Esophagus muscularis mucosa (tissue), 4 donors: ENCODE measurements around the gene TPD52L1. TPM values are rescaled to one million over a fixed set of nuclear protein-coding genes. Genes with fewer than 3 reads are reported as not detected.

Experiments used
- DNase-seq: peaks from one replicate; pipeline ENCODE4 v3.0.0-alpha.2; 2017; ENCODE audit errors: extremely low spot score
- H3K27ac ChIP-seq, 4 donors: fragments of 200-600 bp; sonication (generic); replicated peaks in 1 of 4; 1 replicate in 3 of 4; 2 replicates in 1 of 4; pipeline ENCODE4 v1.5.1; 2016 to 2019; ENCODE audit warnings: mild to moderate bottlenecking in 1 of 4
- H3K27me3 ChIP-seq, 4 donors: fragments of 200-600 bp; sonication (generic); one replicate each; pipeline versions ENCODE4 v1.5.1 to v1.6.0; 2016 to 2019
- H3K36me3 ChIP-seq, 4 donors: fragments of 200-600 bp; sonication (generic); one replicate each; pipeline ENCODE4 v1.5.1; 2016 to 2019
- H3K4me1 ChIP-seq, 4 donors: fragments of 200-600 bp; sonication (generic); one replicate each; pipeline ENCODE4 v1.5.1; 2016 to 2019
- H3K4me3 ChIP-seq, 4 donors: fragments of 200-600 bp; sonication (generic); 1 replicate in 2 of 4; 2 replicates in 2 of 4; pipeline ENCODE4 v1.5.1; 2016 to 2019; ENCODE audit warnings: mild to moderate bottlenecking in 4 of 4, moderate library complexity in 1 of 4
- H3K9me3 ChIP-seq, 4 donors: fragments of 200-600 bp; sonication (generic); 1 replicate in 3 of 4; 2 replicates in 1 of 4; pipeline ENCODE4 v1.5.1; 2016 to 2019
- CTCF ChIP-seq, 3 experiments: fragments of 200-600 bp in 2 of 3; fragments of 450-650 bp in 1 of 3; sonication (generic) in 2 of 3; IDR thresholded peaks; one replicate each; pipeline ENCODE4 v1.5.1; 2017 to 2019; ENCODE audit warnings: antibody characterized with exemption in 3 of 3, mild to moderate bottlenecking in 2 of 3, moderate library complexity in 1 of 3
- EP300 ChIP-seq: sonication (generic); formaldehyde crosslinking; IDR thresholded peaks from one replicate; pipeline ENCODE4 v1.6.1; 2017; ENCODE audit warnings: antibody characterized with exemption
- POLR2A ChIP-seq: fragments of 450-650 bp; IDR thresholded peaks from one replicate; pipeline ENCODE4 v1.6.1; 2017; ENCODE audit warnings: antibody characterized with exemption, moderate library complexity, mild to moderate bottlenecking, low read depth
- POLR2AphosphoS5 ChIP-seq, 2 donors: sonication (generic); formaldehyde crosslinking; IDR thresholded peaks; one replicate each; pipeline ENCODE4 v1.6.1; 2017; ENCODE audit warnings: antibody characterized with exemption in 2 of 2
- WGBS: methylation state at CpG from one replicate; pipeline ENCODE4 v1.1.5; 2018; 5-methylcytosine and 5-hydroxymethylcytosine counted together
- intact Hi-C: fragments of 100-400 bp; cut with DNase I; formaldehyde crosslinking; loops from one replicate; pipeline ENCODE4 v1.15.1; 2023
- total RNA-seq, 4 donors: library from RNA; depleted of rRNA; stranded (reverse); fragments of >200 nt; gene quantifications; one replicate each; pipeline versions ENCODE4 v1.1.0 to v1.2.1, GENCODE V29; 2016

TPD52L1 gene
- total RNA-seq, 4 donors from 2014 or later, result 18.7 to 46.4 (median 31.1) TPM

DNA sequence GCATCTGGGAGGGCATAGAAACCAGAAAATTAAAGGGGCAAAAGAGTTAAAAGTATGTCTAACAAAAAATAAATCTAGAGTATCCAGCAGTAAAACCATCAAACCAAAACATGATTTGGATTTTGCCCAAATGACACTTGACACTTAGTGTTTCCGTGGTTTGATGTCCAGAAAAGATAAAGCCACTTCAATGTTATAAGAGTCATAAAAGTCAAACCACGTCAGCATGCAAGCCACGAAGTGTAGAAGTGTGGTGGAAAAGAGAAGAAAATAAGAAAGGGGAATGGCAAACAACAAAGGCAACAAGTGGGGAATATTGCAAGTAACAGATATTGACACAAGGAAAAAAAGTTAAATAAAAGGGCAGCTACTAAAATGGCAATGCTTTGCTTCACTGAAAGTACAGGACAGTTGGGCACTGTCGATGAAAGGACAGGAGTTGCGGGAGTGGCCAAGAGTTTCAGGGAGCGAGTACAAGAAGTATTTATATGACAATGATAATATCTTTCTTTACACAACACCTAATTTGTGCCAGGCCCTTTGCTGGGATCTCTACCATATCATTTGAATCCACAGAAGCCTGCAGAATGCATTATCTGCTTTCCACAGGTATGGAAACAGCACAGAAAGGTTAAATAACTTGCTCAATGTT is 154.5 kb downstream of the TPD52L1 start:
- intact Hi-C loops, result loop anchor here (10.0 kb wide), 1 partner anchor 647 kb away; the partner anchor contains the start of gene HINT3
- no peak overlapping the region for H3K4me3 ChIP-seq
- peaks cover 0 to 6% (median 1%) of the 10 kb centered on the region in 4 donors for H3K4me1 ChIP-seq
- TF ChIP-seq EP300 (no peak), POLR2A (no peak), CTCF (IDR thresholded peaks at IDR 0.05) (no peak), POLR2AphosphoS5 (IDR thresholded peaks at IDR 0.05) (no peak)
- no peaks in the 10 kb centered on the region for H3K9me3 ChIP-seq
- H3K27me3 ChIP-seq, result no peaks in the 10 kb centered on the region
- no peak overlapping the region for H3K27ac ChIP-seq
- no peak for DNase-seq
- WGBS, result 68% methylated on average over 6 of the region's 6 CpGs
- no peaks in the 10 kb centered on the region for H3K36me3 ChIP-seq

GRCh38 chr6:125310994-125311649 is 157.5 kb downstream of the TPD52L1 start:
- Histone ChIP-seq H3K4me3 (no peak overlapping the region), H3K27me3 (no peaks in the 10 kb centered on the region), H3K4me1 (peaks cover 0 to 6% (median 1%) of the 10 kb centered on the region in 4 donors), H3K27ac (no peak overlapping the region), H3K9me3 (no peaks in the 10 kb centered on the region), H3K36me3 (no peaks in the 10 kb centered on the region)
- TF ChIP-seq EP300 (no peak), CTCF (IDR thresholded peaks at IDR 0.05) (peak; percentile 84 to 88 (median 86)), POLR2AphosphoS5 (IDR thresholded peaks at IDR 0.05) (no peak), POLR2A (no peak)
- intact Hi-C loops, result loop anchor here (5.0 kb wide), 3 partner anchors 159 to 661 kb away; partner anchors contain the start of gene TPD52L1
- 45% methylated on average over 7 of the region's 7 CpGs for WGBS
- no peak for DNase-seq

GRCh38 chr6:125312478-125312877 is 158.9 kb downstream of the TPD52L1 start:
- intact Hi-C loops, result loop anchor here (5.0 kb wide), 3 partner anchors 160 to 660 kb away; partner anchors contain the start of gene TPD52L1
- Histone ChIP-seq H3K4me3 (no peak overlapping the region), H3K9me3 (no peaks in the 10 kb centered on the region), H3K27me3 (no peaks in the 10 kb centered on the region), H3K27ac (no peak overlapping the region), H3K4me1 (peaks cover 0 to 6% (median 1%) of the 10 kb centered on the region in 4 donors), H3K36me3 (no peaks in the 10 kb centered on the region)
- 74% methylated on average over 2 of the region's 2 CpGs for WGBS
- TF ChIP-seq CTCF (IDR thresholded peaks at IDR 0.05) (no peak), POLR2A (no peak), EP300 (no peak), POLR2AphosphoS5 (IDR thresholded peaks at IDR 0.05) (no peak)
- no peak for DNase-seq

- 93% methylated on average over 4 of the region's 4 CpGs for WGBS
- no peak overlapping the region for H3K4me3 ChIP-seq
- peaks cover 0 to under 1% (median 0%) of the 10 kb centered on the region in 4 donors for H3K27me3 ChIP-seq
These were observed 159.4 kb downstream of the TPD52L1 start for GRCh38 chr6:125312950-125313349.

More at GRCh38 chr6:125312950-125313349, 159.4 kb downstream of the TPD52L1 start:
- Histone ChIP-seq H3K4me1 (peaks cover 0 to 6% (median 1%) of the 10 kb centered on the region in 4 donors), H3K36me3 (no peaks in the 10 kb centered on the region), H3K27ac (no peak overlapping the region), H3K9me3 (no peaks in the 10 kb centered on the region)
- intact Hi-C loops, result loop anchor here (5.0 kb wide), 3 partner anchors 161 to 659 kb away; partner anchors contain the start of gene TPD52L1
- DNase-seq, result no peak
- TF ChIP-seq CTCF (IDR thresholded peaks at IDR 0.05) (no peak), POLR2AphosphoS5 (IDR thresholded peaks at IDR 0.05) (no peak), EP300 (no peak), POLR2A (no peak)

Other genes with a start within 250 kb of the TPD52L1 start
- 10 to 100 TPM; 20.0 to 34.9 (median 23.2) TPM for gene RNF217, start 191.3 kb upstream of the TPD52L1 start, total RNA-seq
- gene HDDC2, start 148.2 kb downstream of the TPD52L1 start, total RNA-seq, result 10 to 100 TPM; 29.6 to 47.7 (median 38.4) TPM